Muscle layer of colon (tissue), 2 donors: ENCODE data around the gene GRIP1.

Source experiments
- H3K27ac ChIP-seq: one replicate; pipeline ENCODE4 v1.7.0; 2013; ENCODE audit warnings: low read depth, mild to moderate bottlenecking, low read length, moderate library complexity
- H3K27me3 ChIP-seq, 2 donors: one replicate each; pipeline ENCODE4 v1.7.0; 2013; ENCODE audit warnings: low read length in 2 of 2, mild to moderate bottlenecking in 2 of 2; ENCODE audit not compliant: insufficient read depth in 2 of 2, control insufficient read depth in 1 of 2
- H3K36me3 ChIP-seq: one replicate; pipeline ENCODE4 v1.7.0; 2013; ENCODE audit warnings: mild to moderate bottlenecking, low read length; ENCODE audit not compliant: insufficient read depth
- H3K4me1 ChIP-seq: one replicate; pipeline ENCODE4 v1.7.0; 2013; ENCODE audit warnings: mild to moderate bottlenecking, low read length; ENCODE audit not compliant: insufficient read depth
- H3K4me3 ChIP-seq, 2 donors: one replicate each; pipeline ENCODE4 v1.7.0; 2013; ENCODE audit warnings: low read length in 2 of 2, low read depth in 1 of 2, mild to moderate bottlenecking in 1 of 2, moderate library complexity in 1 of 2
- H3K9ac ChIP-seq: one replicate; pipeline ENCODE4 v1.7.0; 2013; ENCODE audit warnings: low read length
- H3K9me3 ChIP-seq: one replicate; pipeline ENCODE4 v1.7.0; 2013; ENCODE audit warnings: mild to moderate bottlenecking, low read length
- donor health status: abdominal sarcoma.
- donor health status: Adenocarcinoma of cecum.

Gene GRIP1

DNA sequence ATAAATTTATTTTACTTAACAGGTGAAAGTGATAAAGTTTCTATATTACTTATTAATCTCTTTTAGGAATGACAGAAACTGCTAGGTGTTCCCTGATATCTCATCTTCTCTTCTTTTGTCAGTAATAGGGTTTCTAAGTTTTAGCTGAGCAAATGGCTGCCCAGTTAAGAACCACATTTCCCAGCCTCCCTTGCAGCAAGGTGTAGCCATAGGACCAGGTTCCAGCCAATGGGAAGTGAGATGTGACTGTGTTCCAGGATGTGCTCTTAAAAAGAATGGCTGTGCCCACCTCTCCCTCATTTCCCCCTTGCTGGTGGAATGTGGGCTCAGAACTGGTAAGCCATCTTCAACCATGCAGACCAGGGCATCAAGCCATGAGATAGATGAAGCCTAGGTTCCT is 210.9 kb downstream of the GRIP1 start:
- Histone ChIP-seq H3K27ac (no peak overlapping the region), H3K27me3 (no peaks in the 10 kb centered on the region), H3K36me3 (no peaks in the 10 kb centered on the region), H3K4me1 (no peaks in the 10 kb centered on the region), H3K9ac (no peak overlapping the region), H3K9me3 (no peaks in the 10 kb centered on the region), H3K4me3 (no peak overlapping the region)

DNA sequence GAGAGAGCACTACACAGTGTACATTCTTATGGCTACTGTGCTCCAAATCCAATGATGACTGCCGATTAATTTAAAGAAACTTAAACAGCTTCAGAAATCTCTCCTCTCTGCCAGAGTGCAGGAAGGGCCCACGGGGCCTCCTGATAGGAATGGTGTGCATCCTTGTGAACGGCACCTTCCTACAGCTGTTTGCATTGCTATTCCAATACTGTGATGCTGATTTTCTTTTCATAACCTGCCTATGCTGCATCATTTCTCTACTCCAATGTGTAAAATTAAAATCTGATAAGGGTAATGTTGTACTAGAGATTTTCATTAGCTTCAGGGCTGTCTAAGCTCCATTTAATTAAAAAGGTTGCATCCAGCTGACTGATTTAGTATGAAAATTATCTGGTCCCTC is 217.5 kb downstream of the GRIP1 start:
- H3K9me3 ChIP-seq, result no peaks in the 10 kb centered on the region
- H3K36me3 ChIP-seq, result peaks cover 5% of the 10 kb centered on the region
- no peak overlapping the region for H3K9ac ChIP-seq
- no peaks in the 10 kb centered on the region for H3K27me3 ChIP-seq
- no peaks in the 10 kb centered on the region for H3K4me1 ChIP-seq
- no peak overlapping the region for H3K4me3 ChIP-seq
- no peak overlapping the region for H3K27ac ChIP-seq

- no peak overlapping the region for H3K4me3 ChIP-seq
- H3K9me3 ChIP-seq, result no peaks in the 10 kb centered on the region
- H3K9ac ChIP-seq, result no peak overlapping the region
- no peak overlapping the region for H3K27ac ChIP-seq
- no peaks in the 10 kb centered on the region for H3K27me3 ChIP-seq
- peaks cover 5% of the 10 kb centered on the region for H3K36me3 ChIP-seq
- no peaks in the 10 kb centered on the region for H3K4me1 ChIP-seq
Observed at GRCh38 chr12:66459944-66460482, 218.9 kb downstream of the GRIP1 start.

DNA sequence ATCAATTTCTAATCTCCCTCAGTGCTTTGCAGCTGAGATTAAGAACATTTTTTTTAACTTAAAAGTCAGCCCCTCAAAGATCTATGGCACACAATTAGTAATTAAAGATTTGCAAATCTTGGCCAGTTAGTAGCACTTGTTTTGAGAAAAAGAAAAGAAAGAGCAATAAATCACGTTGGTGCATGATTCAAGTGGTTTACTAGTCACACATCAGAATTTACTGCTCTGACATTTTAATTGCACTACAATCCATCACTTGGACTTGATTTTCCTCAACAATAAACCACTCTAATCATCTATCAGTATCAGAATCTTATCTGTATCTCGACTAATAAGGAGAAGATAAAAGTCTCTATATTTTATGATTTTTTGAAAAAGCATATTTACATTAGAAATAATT is 222.3 kb downstream of the GRIP1 start:
- Histone ChIP-seq H3K27me3 (no peaks in the 10 kb centered on the region), H3K27ac (no peak overlapping the region), H3K9ac (no peak overlapping the region), H3K4me1 (no peaks in the 10 kb centered on the region), H3K9me3 (no peaks in the 10 kb centered on the region), H3K4me3 (no peak overlapping the region), H3K36me3 (peaks cover 5% of the 10 kb centered on the region)

DNA sequence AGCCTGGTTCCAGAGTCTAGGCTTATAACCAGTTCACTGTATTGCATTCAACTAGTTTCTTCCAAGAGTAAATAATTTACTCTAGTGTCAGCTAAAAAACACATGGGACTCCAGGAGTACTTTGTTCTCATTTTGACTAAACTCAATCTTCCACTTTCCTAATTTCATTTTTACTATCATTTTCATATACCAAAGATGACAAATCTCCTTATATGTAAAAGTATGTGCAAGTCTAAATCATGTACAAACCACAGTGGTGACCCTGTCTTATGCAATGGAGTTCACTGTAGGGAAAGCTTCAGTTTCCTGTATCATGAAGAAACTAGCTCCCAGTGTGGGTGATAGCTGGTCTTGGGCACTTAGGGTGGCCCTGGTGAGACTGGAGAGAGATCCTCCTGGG is 225.0 kb downstream of the GRIP1 start:
- H3K27ac ChIP-seq, result no peak overlapping the region

GRCh38 chr12:66453120-66453519 is 225.8 kb downstream of the GRIP1 start:
- Histone ChIP-seq H3K4me3 (no peak overlapping the region), H3K9me3 (no peaks in the 10 kb centered on the region), H3K9ac (no peak overlapping the region), H3K27ac (no peak overlapping the region), H3K36me3 (no peaks in the 10 kb centered on the region), H3K27me3 (no peaks in the 10 kb centered on the region), H3K4me1 (no peaks in the 10 kb centered on the region)

More for the DNA sequence above, 225.0 kb downstream of the GRIP1 start:
- Histone ChIP-seq H3K9ac (no peak overlapping the region), H3K9me3 (no peaks in the 10 kb centered on the region), H3K27me3 (no peaks in the 10 kb centered on the region), H3K4me1 (no peaks in the 10 kb centered on the region), H3K4me3 (no peak overlapping the region), H3K36me3 (no peaks in the 10 kb centered on the region)

GRCh38 chr12:66449531-66449930 is 229.3 kb downstream of the GRIP1 start:
- Histone ChIP-seq H3K27me3 (no peaks in the 10 kb centered on the region), H3K9ac (no peak overlapping the region), H3K9me3 (no peaks in the 10 kb centered on the region), H3K27ac (no peak overlapping the region), H3K36me3 (peaks cover 3% of the 10 kb centered on the region), H3K4me3 (no peak overlapping the region), H3K4me1 (no peaks in the 10 kb centered on the region)

DNA sequence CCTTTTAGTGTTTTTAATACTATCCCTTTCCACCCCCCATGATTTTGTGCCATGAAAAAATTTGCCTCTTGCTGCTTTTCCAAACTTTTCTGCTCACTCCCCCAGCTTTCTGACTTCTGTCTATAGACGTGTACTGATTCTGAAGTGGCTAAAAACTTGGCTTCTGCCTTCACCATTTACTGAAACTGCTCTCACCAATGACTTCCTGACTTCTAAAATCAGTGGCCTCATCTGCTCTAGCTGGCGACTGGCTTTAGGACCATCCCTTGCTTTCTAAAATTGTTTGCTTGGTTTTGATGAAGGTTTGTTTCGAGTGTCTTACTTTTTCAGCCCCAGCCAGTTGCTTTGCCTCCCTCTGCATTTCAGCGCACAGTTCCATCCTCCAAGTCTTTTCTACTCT is 231.2 kb downstream of the GRIP1 start:
- Histone ChIP-seq H3K9ac (no peak overlapping the region), H3K9me3 (no peaks in the 10 kb centered on the region), H3K36me3 (peaks cover 5% of the 10 kb centered on the region)

GRCh38 chr12:66446276-66446675 is 232.6 kb downstream of the GRIP1 start:
- H3K4me3 ChIP-seq, result no peak overlapping the region
- H3K9me3 ChIP-seq, result no peaks in the 10 kb centered on the region
- H3K36me3 ChIP-seq, result peaks cover 5% of the 10 kb centered on the region
- no peak overlapping the region for H3K9ac ChIP-seq
- no peaks in the 10 kb centered on the region for H3K4me1 ChIP-seq
- no peaks in the 10 kb centered on the region for H3K27me3 ChIP-seq
- H3K27ac ChIP-seq, result no peak overlapping the region

More for the DNA sequence above, 231.2 kb downstream of the GRIP1 start:
- no peaks in the 10 kb centered on the region for H3K27me3 ChIP-seq
- no peak overlapping the region for H3K27ac ChIP-seq
- H3K4me3 ChIP-seq, result no peak overlapping the region
- H3K4me1 ChIP-seq, result no peaks in the 10 kb centered on the region

- H3K36me3 ChIP-seq, result peaks cover 5% of the 10 kb centered on the region
- H3K27ac ChIP-seq, result no peak overlapping the region
- no peak overlapping the region for H3K9ac ChIP-seq
- no peaks in the 10 kb centered on the region for H3K27me3 ChIP-seq
- no peaks in the 10 kb centered on the region for H3K9me3 ChIP-seq
- no peaks in the 10 kb centered on the region for H3K4me1 ChIP-seq
- no peak overlapping the region for H3K4me3 ChIP-seq
Observed at GRCh38 chr12:66441905-66442559, 236.8 kb downstream of the GRIP1 start.

DNA sequence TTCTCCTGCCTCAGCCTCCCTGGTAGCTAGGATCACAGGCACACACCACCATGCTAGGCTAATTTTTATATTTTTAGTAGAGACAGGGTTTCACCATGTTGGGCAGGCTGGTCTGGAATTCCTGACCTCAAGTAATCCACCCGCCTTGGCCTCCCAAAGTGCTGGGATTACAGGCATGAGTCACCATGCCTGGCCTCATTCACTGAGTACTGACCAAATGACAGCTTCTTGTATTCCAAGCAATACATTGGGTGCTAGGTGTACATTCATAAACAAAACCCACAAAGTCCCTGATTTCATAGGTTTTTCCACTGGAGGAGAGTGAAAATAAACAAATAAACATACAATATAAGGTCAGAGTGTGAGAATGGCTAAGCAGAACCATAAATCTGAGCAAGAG is 240.3 kb downstream of the GRIP1 start:
- no peak overlapping the region for H3K4me3 ChIP-seq
- no peaks in the 10 kb centered on the region for H3K36me3 ChIP-seq
- no peaks in the 10 kb centered on the region for H3K4me1 ChIP-seq
- H3K27me3 ChIP-seq, result no peaks in the 10 kb centered on the region
- H3K9ac ChIP-seq, result no peak overlapping the region
- no peak overlapping the region for H3K27ac ChIP-seq
- H3K9me3 ChIP-seq, result no peaks in the 10 kb centered on the region

GRCh38 chr12:66430106-66430505 is 248.8 kb downstream of the GRIP1 start:
- Histone ChIP-seq H3K4me1 (no peaks in the 10 kb centered on the region), H3K36me3 (peaks cover 3% of the 10 kb centered on the region), H3K4me3 (no peak overlapping the region), H3K9me3 (no peaks in the 10 kb centered on the region), H3K9ac (no peak overlapping the region), H3K27me3 (no peaks in the 10 kb centered on the region), H3K27ac (no peak overlapping the region)
